CD4-positive, alpha-beta T cell treated with Interleukin-10 for 1 hour (primary cell): Measurements from ENCODE around the gene KRT15.

ENCODE experiments used
- DNase-seq: peaks from one replicate; pipeline ENCODE4 v3.0.0-alpha.2; 2020

Gene KRT15

GRCh38 chr17:41476866-41477815 lies 41.5 kb downstream of the KRT15 start:
- DNase-seq: no peak

- DNase-seq: no peak
Observed at GRCh38 chr17:41475421-41475820, 43.3 kb downstream of the KRT15 start.

GRCh38 chr17:41474863-41475262 lies 43.8 kb downstream of the KRT15 start:
- DNase-seq: no peak

GRCh38 chr17:41468346-41468745 lies 50.3 kb downstream of the KRT15 start:
- no peak for DNase-seq

DNA sequence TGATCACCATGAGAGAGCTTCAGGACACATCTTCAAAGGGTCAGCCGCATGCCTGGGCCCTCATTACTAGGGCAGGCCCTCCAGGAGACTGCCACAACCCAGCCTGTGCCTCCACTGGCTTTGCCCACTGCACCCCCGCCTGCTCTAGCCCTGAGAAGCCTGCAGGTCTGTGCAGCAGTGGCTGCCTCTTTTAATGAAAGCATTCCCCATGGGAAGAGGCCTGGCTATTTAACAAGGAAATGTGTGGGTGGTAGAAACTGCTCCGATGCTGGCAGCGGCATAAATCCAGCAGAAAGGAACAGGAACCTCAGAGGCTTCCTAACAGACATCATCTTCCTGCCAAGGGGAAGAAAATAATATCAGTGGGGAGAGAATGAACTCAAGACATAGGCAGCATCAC lies 51.1 kb downstream of the KRT15 start:
- DNase-seq: no peak

GRCh38 chr17:41466988-41467387 lies 51.7 kb downstream of the KRT15 start, which contains the start of gene KRT32:
Gene KRT32, minus strand, starts transcription at chr17:41467386. Its CDS starts 61 bp downstream, at chr17:41467325.
- no peak for DNase-seq

GRCh38 chr17:41464682-41465081 lies 54.0 kb downstream of the KRT15 start:
- DNase-seq: no peak

GRCh38 chr17:41464173-41464572 lies 54.5 kb downstream of the KRT15 start:
- no peak for DNase-seq

DNA sequence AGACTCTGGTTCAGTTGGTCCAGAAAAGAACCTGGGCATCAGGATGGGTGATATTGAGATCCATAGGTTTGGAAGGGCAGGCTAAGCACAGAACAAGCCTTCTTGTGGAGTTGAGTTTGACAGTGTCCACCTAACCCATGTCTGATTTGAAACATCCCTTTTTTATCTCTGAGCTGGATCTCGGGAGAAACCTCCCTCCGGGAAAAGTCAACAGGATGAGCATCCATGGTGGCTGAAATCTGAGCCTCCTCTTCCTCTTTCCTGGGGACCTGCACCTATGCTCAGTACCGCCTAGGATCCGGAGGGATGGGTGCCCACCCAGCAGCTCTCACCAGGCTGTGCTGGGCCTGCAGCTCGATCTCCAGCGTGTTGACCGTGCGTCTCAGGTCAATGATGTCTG lies 54.9 kb downstream of the KRT15 start:
- no peak for DNase-seq
